Peyer's patch (tissue), 4 donors: ENCODE results near the gene FBN1.

ENCODE experiments used
- CTCF ChIP-seq, 6 experiments: fragments of 450-650 bp in 4 of 6; fragments of 200-600 bp in 2 of 6; sonication (generic) in 1 of 6; IDR thresholded peaks; one replicate each; pipeline ENCODE4 v1.5.1; 2017 to 2019; ENCODE audit warnings: antibody characterized with exemption in 6 of 6, mild to moderate bottlenecking in 3 of 6, moderate library complexity in 1 of 6
- POLR2A ChIP-seq, 2 donors: fragments of 450-650 bp; IDR thresholded peaks; one replicate each; pipeline ENCODE4 v1.5.1; 2017; ENCODE audit warnings: antibody characterized with exemption in 2 of 2, mild to moderate bottlenecking in 2 of 2, moderate library complexity in 2 of 2

- TF ChIP-seq CTCF (IDR thresholded peaks at IDR 0.05): no peak
- TF ChIP-seq POLR2A (IDR thresholded peaks at IDR 0.05): no peak
These were observed 97.1 kb downstream of the FBN1 start for GRCh38 chr15:48548455-48548854.
